GM19467 (cell line): Measurements from ENCODE around the gene BEST4.
"Not testable (repeated sequence)": the region's sequence is repeated elsewhere in the genome, so short reads cannot be mapped to it uniquely, and the experiment has no call there.

Source experiments
- ATAC-seq: cut with Tn5 transposase; IDR thresholded peaks from one replicate; pipeline ENCODE4 v1.9.1; 2021; ENCODE audit warnings: mild to moderate bottlenecking, moderate library complexity; ENCODE audit not compliant: unreplicated experiment

The BEST4 gene

DNA sequence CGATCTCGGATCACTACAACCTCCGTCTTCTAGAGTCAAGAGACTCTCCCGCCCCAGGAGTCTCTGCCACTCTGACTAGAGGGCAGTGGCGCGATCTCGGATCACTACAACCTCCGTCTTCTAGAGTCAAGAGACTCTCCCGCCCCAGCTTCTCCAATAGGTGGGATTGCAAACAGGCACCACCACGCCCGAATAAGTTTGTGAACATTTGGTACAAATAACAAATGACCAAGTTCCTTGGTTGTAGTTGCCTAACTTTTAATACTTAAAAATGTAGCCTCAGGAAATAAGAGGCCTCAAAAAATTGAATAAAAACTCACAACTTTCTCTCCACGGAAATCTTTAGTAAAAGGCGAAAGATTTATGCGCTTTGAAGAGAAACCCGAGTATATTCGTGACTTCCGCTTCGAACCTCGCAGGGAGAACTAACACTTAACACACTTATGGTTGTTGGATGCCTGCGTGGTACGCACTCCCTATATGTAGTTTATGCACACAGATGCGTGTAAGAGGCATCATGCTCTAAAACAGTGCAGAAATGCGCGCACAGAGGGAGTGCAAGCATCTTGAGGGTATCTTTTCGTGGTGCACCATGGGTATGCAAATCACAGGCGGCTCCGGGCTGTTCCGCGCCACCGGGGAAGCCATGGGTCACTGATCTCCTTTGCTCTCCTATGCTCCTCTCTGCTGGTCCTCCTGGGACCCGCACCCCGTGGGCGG lies 31.8 kb upstream of the BEST4 start:
- ATAC-seq = peak; percentile 66

GRCh38 chr1:44819196-44819607 lies 31.2 kb upstream of the BEST4 start:
- no peak for ATAC-seq

GRCh38 chr1:44817771-44818495 lies 30.0 kb upstream of the BEST4 start:
- ATAC-seq = no peak

GRCh38 chr1:44817307-44817706 lies 29.3 kb upstream of the BEST4 start:
- ATAC-seq = no peak

GRCh38 chr1:44815926-44816325 lies 28.0 kb upstream of the BEST4 start:
- not testable (repeated sequence) for ATAC-seq

DNA sequence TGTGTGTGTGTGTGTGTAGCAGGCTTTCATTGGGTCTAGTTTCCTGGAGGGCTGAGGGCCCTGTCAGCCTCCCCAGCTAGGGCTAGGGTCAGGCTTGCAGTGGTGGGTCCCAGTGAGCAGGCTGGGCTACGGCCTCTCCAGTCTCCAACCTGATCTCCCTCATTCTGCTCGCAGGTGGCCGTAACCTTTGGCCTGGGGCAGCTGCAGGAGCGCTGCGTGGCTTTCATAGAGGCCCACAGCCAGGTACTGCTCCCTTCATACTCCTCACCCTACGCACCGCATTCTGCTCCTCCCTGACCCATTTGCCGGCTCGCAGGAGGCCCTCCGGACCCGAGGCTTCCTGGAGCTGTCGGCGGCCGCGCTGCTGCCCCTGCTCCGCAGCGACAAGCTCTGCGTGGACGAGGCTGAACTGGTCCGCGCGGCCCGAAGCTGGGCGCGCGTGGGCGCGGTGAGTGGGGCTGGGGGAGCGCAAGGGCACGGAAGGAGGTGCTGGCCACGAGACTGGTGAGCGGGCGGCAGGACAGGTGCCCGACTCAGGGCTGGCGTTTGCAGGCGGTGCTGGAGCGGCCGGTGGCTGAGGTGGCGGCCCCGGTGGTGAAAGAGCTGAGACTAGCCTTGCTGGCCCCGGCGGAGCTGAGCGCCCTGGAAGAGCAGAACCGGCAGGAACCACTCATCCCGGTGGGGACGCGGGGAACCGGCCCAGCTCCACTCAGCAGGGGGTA lies 25.0 kb upstream of the BEST4 start:
- ATAC-seq = no peak

DNA sequence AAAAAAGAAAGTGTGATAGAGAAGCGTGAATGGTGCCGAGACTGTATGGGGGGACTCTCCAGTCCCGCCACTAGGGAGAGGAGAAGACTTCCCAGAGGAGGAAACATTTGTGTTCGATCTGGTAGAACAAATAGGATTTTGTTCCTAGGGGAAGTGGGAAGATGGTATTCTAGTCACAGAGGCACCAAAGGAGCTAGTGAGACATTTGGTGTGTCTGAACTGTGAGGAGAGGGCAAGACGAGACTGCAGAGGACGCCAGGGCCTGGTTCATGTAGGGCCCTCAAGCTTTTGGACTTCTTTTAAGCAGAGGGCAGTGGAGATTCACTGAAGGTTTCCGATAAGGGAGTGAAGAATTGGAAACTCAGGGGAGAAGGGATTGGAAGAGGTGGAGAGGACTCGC lies 23.3 kb upstream of the BEST4 start:
- no peak for ATAC-seq

DNA sequence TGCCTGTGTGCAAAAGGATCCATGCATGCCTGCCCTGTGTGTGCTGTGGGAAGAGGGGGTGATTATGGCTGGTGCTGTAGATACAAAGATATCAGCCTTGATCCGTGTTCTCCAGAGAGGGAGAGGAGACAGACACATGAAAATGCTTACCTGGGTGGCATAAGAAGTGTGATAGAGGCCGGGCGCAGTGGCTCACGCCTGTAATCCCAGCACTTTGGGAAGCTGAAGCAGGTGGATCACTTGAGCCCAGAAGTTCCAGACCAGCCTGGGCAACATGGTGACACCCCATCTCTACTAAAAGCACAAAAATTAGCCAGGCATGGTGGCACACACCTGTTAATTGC lies 22.8 kb upstream of the BEST4 start:
- not testable (repeated sequence) for ATAC-seq

GRCh38 chr1:44810101-44810761 lies 22.3 kb upstream of the BEST4 start:
- ATAC-seq = no peak

DNA sequence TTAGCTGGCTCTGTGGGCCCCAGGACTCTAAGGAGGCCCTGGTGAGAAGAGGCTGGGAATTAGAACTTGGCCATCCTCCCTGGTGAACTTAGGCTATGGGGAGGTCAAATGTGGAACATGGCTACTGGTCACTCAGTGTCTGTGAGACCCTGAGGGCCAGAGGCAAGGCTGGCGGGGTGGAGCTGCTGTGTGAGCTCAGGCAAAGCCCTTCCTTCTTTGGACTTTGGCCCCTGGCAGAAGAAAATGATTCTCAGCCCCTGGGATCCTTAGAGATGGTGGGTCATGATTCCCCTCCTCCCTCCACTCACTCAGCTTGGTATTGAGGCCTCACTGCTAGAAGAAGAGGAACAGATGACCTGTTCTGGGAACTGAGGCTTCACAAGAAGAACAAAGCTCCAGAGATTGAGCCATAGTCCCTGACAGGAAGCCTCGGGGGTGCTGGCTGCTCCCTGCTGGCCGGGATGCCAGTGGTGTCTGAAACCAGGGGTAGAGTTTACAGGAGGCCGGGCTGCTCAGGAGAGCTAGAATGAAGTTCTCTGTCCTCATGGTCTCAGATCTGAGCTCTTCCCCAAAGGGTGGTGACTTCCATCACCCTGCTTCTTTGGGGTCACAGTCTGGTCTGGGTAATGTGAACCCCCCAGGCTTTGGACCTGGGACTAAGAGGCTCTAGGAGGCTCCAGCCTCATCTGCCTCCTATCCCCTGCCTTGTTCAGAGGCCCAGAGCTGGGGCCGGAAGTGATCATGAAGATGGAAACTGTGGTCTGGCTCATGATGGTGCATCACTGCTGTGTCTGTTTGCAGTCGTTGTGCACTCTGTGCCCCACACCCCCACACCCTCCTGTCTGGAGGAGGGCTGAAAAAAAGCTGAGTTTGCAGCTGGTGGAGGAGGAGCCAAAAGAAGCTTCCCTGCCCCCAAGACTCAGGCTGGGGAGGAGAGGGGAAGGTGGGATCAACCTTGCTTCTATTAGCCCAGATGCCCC lies 21.3 kb upstream of the BEST4 start:
- peak; percentile 34 for ATAC-seq

- ATAC-seq = no peak
These were observed 20.3 kb upstream of the BEST4 start, which contains the start of gene BTBD19 for GRCh38 chr1:44808063-44808937. TSS of gene BTBD19 (plus strand) at chr1:44808523. CDS start at chr1:44808821, 298 bp downstream.

GRCh38 chr1:44807364-44808062 lies 19.5 kb upstream of the BEST4 start:
- no peak for ATAC-seq

GRCh38 chr1:44806704-44807363 lies 18.9 kb upstream of the BEST4 start, which contains the start of gene DYNLT4:
TSS of gene DYNLT4 (minus strand) at chr1:44807351. CDS start at chr1:44806668, 683 bp downstream.
- no peak for ATAC-seq

- no peak for ATAC-seq
These were observed 18.2 kb upstream of the BEST4 start for GRCh38 chr1:44806025-44806703.

DNA sequence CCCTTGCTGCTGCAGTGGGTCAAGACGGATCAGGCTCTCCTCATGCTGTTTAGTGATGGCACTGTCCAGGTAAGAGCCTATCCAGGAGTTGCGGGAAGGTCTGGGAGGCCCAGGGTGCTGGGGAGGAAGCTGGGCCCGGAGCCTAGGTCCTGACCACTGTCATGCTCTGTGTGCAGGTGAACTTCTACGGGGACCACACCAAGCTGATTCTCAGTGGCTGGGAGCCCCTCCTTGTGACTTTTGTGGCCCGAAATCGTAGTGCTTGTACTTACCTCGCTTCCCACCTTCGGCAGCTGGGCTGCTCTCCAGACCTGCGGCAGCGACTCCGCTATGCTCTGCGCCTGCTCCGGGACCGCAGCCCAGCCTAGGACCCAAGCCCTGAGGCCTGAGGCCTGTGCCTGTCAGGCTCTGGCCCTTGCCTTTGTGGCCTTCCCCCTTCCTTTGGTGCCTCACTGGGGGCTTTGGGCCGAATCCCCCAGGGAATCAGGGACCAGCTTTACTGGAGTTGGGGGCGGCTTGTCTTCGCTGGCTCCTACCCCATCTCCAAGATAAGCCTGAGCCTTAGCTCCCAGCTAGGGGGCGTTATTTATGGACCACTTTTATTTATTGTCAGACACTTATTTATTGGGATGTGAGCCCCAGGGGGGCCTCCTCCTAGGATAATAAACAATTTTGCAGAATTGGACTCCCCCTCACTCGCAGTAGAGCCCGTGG lies 17.5 kb upstream of the BEST4 start:
- no peak for ATAC-seq

- ATAC-seq = no peak
These were observed 15.5 kb upstream of the BEST4 start for GRCh38 chr1:44803312-44804095.
